ENCODE results near the gene ABHD1.
"Not testable (repeated sequence)": the region's sequence is repeated elsewhere in the genome, so short reads cannot be mapped to it uniquely, and the experiment has no call there.

ABHD1 gene

DNA sequence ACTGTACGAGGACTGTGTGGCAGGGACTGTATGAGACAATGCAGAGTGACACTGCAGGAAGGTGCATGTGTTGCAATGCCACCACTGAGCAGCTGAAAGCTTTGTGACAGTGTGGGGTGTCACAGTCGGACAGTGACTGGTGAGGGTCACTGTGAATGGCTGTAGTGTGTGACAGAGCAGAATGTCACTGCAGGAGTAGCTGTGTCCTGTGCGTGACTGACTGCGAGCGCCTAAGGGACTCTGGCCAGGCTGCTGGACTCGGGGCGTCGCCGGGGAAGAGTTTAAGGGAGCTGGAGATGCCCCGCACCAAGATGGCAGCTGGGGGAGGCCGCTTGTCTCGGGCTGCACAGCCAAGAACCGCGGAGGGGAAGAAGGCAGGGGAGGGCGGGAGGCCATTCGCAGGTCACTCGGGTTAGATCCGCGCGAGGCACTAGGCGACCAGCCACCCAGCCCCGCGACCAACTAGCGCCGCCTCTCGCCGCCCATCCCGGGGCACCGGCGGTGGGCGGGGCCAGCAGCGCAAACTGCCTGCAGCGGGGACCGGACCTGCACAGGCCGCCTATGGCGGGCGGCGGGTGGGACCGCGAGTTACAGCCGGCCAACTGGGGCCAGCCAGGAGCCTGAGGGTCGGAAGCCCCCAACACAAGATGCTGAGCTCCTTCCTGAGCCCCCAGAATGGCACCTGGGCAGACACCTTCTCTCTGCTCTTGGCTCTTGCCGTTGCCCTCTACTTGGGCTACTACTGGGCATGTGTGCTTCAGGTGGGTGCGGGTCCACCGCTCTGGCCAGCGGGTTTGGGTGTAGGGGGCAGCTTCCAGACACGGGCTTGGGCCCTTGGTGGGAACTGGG is at the start of gene ABHD1:
Gene ABHD1, plus strand, starts transcription at position 514 of the 849 bp plus-strand sequence. Its CDS starts 134 bp downstream, at position 648.
- DNase-seq (ENCODE audit: low read depth), result peak; percentile 37

DNA sequence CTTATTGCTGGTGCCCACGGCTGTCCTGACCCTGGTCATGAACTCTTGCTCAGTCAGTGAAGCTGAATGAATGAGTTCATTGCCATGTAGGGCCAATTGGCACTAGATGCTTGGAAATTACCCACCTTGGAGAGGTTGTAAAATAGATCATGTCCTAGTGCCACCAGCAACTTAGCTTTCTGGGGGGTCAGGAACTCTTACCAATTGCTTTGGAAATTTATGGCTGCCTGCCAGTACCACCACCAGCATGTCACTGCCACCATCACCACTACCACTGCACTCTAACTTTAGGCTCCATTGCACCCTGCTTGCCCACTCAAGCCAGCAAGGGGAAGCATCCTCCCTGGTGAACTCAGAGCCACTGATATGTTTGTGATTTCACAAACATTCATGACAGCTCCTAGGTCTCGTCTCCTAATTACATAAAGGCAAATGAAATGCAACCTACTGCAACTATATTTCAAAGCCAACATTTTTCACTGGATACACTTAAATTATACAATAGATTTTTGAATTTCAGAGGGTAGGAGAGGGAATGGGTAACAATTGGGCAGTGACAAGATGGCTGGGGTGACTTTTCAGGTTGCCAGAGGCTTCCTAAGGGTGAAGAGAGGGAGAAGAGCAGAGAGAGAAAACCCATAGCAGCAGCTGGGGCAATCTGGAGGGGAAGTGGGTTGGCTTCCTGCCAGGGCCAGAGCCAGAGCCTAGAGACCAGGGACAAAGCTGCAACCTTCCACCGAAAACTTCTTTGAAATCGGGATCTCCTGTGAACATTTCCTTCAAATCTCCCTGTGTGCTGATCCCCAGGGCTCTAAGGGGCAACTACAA is 48.7 kb upstream of the ABHD1 start:
- DNase-seq (ENCODE audit: low read depth), result no peak

DNA sequence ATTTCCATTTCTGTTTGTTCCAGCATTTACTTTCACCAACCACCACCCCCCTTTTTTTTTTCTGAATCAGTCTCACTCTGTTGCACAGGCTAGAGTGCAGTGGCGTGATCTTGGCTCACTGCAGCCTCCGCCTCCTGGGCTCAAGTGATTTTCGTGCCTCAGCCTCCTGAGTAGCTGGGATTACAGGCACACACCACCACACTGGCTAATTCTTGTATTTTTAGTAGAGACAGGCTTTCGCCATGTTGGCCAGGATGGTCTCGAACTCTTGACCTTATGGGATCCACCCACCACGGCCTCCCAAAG is 48.1 kb upstream of the ABHD1 start:
- not testable (repeated sequence) for DNase-seq (ENCODE audit: low read depth)

DNA sequence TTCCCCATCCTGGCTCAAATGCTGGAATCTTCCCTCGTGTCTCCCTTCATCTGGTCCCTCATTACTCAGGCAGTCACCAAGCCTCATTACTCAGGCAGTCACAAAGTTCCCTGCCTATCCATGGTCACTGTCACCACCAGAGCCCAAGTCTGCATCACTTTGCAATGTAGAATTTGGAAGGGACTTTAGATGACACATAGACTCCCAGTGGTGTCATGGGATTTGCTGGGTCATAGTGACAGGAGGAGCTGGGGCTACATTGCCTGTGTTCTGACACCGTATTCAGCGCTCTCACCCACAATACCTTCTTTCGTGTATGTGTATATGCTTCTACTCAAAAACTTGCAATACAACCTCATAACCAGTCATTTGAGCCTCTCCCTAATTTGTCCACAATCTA is 47.3 kb upstream of the ABHD1 start:
- DNase-seq (ENCODE audit: low read depth), result no peak

DNA sequence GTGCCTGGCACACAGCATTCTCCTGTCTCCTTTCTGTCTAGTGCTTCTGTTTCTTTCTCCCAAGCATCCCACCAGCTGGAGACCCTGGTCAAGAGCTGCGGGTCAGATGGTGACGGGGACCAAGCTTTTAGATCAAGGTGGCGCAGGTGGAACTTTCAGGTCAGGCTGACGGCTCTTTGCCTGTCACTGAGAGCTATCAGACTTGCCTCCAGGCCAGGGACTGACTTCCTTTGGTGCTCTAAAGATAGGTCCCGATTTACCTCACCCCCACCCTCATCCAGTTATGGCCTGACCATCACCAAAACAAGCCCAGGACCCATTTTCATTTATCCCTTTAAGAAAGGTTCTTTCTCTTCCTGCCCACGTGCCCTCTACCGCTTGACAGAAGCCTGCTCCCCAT is 46.4 kb upstream of the ABHD1 start:
- DNase-seq (ENCODE audit: low read depth), result no peak

DNA sequence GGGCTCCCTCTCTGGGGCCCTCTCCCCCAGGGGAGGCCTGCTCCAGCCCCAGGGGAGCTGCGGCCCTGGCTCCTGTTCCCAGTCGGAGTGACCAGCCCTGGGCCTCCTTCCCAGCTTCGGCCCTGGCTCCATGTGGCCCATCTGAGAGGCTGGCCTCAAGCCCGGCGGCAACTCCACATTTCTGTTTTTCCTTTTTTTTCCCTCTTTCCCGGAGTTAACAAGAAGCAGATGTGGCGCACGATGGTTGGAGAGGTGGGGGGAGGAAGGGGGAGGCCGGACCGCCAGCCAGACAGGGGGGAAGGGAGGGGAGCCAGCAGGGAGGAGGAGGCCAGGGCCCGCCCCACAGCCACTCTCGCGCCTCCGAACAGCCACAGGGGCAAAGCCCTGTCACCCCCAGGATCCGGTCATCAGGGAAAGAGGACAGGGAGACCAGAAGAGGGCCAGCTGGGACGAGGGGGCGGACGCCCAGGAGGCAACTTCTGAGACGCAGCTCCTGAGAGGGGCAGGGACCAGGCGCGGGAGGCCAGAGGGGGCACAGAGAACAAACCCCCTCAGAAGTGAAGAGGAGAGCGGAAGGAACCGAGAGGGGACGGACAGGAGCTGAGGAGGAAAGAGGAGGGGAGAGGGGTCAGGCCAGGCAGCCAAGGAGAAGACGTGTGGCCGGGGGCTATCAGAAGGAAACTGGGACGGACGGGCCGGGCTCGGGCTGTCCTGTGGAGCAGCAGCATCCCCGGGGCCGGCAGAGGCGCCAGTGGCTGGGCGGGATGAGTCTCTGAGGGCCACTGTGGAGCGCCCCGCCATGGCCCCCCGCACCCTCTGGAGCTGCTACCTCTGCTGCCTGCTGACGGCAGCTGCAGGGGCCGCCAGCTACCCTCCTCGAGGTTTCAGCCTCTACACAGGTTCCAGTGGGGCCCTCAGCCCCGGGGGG is 45.1 kb upstream of the ABHD1 start, which contains the start of gene EMILIN1:
Gene EMILIN1, plus strand, starts transcription at position 349 of the 928 bp plus-strand sequence. Its CDS starts 451 bp downstream, at position 800.
- no peak for DNase-seq (ENCODE audit: low read depth)

DNA sequence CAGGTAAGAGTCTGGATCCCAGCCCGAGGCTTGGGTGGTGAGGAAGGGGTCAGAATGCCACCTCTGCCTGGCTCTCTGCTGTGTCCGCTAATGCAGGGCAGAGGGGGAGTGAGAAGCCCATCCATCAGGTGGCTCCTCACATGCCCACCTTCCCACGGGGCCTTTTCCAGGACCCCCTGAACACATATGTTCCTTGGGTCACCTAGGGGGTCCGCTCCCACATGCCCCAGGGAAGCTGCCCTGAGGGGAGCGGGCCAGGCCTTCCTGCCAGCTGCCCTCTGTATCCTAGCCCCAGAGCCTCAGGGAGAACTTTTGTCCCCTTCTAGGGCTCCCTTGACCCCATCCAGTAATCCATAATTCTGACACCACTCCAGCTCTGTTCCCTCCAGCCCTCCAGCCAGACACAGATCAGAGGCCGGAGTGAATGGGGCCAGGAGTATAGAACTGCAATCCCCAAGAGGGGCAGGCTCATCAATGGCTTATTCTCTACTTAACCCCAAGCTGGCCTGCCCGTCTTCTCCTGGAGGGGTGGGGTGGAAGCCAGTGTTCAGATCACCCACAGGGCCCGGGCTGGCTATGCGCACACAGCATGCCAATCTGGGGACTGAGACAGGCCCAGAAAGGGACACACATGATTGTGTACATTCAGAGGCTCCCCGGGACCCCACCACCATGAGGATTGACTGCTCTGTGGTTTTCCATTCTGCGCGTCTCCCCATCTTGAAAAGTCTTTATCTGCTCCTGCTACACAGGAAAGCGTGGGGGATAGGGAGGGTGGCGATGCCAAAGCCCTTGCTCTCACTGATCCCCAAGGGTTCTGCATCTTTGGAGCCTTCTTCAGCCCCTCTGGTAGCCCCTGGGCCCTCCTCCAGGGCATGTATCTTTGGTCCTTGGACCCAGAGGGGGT is 44.1 kb upstream of the ABHD1 start:
- no peak for DNase-seq (ENCODE audit: low read depth)

DNA sequence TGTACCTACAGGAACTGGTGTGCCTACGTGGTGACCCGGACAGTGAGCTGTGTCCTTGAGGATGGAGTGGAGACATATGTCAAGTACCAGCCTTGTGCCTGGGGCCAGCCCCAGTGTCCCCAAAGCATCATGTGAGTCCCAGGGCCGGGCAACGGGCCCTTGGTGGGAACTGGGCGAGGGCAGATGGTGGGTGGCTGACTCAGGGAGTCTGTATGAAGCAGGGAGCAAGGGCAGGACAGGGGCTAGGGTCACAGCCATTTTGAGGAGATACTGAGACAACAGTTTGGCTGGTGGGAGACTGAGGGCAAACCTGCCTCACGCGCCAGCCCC is 43.5 kb upstream of the ABHD1 start:
- no peak for DNase-seq (ENCODE audit: low read depth)

DNA sequence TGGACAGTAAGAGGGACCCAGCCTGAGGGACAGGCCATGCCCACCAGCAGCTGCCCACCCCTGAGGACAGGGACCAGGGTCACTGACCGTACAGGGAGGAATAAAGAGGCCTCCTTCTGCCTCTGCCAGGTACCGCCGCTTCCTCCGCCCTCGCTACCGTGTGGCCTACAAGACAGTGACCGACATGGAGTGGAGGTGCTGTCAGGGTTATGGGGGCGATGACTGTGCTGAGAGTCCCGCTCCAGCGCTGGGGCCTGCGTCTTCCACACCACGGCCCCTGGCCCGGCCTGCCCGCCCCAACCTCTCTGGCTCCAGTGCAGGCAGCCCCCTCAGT is 43.0 kb upstream of the ABHD1 start:
- DNase-seq (ENCODE audit: low read depth), result no peak

DNA sequence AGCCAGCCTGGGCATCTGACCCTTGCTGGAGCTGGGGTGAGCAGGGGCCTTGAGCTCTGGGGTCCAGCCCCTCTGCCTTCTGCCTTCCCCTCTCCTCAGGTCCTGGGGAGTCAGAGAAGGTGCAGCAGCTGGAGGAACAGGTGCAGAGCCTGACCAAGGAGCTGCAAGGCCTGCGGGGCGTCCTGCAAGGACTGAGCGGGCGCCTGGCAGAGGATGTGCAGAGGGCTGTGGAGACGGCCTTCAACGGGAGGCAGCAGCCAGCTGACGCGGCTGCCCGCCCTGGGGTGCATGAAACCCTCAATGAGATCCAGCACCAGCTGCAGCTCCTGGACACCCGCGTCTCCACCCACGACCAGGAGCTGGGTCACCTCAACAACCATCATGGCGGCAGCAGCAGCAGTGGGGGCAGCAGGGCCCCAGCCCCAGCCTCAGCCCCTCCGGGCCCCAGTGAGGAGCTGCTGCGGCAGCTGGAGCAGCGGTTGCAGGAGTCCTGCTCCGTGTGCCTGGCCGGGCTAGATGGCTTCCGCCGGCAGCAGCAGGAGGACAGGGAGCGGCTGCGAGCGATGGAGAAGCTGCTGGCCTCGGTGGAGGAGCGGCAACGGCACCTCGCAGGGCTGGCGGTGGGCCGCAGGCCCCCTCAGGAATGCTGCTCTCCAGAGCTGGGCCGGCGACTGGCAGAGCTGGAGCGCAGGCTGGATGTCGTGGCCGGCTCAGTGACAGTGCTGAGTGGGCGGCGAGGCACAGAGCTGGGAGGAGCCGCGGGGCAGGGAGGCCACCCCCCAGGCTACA is 41.4 kb upstream of the ABHD1 start:
- no peak for DNase-seq (ENCODE audit: low read depth)

DNA sequence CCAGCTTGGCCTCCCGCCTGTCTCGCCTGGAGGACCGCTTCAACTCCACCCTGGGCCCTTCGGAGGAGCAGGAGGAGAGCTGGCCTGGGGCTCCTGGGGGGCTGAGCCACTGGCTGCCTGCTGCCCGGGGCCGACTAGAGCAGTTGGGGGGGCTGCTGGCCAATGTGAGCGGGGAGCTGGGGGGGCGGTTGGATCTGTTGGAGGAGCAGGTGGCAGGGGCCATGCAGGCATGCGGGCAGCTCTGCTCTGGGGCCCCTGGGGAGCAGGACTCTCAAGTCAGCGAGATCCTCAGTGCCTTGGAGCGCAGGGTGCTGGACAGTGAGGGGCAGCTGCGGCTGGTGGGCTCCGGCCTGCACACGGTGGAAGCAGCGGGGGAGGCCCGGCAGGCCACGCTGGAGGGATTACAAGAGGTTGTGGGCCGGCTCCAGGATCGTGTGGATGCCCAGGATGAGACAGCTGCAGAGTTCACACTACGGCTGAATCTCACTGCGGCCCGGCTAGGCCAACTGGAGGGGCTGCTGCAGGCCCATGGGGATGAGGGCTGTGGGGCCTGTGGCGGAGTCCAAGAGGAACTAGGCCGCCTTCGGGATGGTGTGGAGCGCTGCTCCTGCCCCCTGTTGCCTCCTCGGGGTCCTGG is 40.7 kb upstream of the ABHD1 start:
- no peak for DNase-seq (ENCODE audit: low read depth)

DNA sequence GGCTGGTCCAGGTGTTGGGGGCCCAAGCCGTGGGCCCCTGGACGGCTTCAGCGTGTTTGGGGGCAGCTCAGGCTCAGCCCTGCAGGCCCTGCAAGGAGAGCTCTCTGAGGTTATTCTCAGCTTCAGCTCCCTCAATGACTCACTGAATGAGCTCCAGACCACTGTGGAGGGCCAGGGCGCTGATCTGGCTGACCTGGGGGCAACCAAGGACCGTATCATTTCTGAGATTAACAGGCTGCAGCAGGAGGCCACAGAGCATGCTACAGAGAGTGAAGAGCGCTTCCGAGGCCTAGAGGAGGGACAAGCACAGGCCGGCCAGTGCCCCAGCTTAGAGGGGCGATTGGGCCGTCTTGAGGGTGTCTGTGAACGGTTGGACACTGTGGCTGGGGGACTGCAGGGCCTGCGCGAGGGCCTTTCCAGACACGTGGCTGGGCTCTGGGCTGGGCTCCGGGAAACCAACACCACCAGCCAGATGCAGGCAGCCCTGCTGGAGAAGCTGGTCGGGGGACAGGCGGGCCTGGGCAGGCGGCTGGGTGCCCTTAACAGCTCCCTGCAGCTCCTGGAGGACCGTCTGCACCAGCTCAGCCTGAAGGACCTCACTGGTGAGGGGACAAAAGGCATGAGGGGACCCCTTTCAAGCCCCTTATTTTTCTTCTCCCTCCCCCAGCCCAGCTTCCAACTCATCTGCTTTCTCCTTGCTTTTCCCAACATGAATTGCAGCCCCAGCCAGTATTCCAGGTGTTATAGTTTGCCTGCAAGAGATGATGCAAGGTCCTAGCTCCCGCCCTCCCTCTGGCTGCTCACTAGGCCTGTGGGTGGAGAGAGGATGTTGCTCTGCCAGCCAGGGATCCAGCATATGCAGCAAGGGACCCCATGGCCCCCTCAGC is 40.0 kb upstream of the ABHD1 start:
- DNase-seq (ENCODE audit: low read depth), result no peak

DNA sequence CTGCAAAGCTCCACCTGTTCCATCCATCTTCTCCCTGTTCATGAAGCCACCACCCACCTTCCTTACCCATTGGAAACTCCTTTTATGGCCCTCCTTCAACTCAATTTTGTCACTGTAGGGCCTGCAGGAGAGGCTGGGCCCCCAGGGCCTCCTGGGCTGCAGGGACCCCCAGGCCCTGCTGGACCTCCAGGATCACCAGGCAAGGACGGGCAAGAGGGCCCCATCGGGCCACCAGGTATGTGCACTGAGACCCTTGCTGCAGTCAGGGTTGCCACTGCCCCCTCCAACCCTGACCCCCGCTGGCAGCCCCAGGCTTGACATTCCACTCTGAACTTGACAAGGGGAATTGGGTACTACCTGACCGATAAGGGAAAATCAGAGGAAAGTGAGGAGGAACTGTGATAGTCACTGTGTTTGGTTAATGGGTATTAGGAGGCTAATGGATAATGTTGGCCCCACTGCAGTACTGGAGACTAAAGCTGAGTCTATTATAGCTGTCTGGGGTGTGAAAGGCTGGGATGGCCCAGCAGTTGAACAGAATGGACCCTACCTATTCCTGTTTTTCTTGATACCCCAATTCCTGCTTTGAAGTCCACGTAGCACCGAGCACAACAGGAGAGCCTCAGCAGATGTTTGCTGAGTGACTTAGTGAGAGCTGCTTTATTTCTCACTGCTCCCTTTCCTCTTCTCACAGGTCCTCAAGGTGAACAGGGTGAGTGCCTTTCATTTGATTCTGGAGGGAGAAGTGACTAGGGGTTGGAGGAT is 39.1 kb upstream of the ABHD1 start:
- DNase-seq (ENCODE audit: low read depth), result no peak

DNA sequence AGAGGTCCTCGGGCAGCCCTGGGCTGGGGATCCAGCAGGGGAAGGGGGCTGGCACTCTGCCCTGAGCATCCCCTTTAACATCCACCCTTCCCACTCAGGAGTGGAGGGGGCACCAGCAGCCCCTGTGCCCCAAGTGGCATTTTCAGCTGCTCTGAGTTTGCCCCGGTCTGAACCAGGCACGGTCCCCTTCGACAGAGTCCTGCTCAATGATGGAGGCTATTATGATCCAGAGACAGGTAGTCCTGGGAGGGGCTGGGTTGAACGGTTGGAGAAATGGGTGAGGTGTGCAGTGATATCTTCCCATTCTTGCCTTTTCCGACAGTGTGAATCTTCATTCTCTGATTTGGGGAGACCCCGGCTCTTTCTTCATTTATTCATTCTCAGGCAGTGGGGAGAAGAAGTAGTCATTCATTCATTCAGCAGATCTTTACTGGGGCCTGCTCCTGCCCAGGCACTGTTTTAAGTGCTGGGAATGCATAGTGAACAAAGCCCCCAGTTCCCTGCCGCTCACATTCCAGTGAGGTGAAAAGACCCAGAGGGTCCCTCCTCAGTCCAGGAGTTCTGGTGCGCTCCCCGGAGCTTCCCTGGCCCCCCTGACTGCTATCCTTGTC is 38.4 kb upstream of the ABHD1 start:
- DNase-seq (ENCODE audit: low read depth), result no peak

DNA sequence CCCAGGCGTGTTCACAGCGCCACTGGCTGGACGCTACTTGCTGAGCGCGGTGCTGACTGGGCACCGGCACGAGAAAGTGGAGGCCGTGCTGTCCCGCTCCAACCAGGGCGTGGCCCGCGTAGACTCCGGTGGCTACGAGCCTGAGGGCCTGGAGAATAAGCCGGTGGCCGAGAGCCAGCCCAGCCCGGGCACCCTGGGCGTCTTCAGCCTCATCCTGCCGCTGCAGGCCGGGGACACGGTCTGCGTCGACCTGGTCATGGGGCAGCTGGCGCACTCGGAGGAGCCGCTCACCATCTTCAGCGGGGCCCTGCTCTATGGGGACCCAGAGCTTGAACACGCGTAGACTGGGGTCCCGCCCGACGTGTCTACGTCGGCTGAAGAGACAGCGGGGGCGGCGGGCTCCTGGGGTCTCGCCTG is 37.9 kb upstream of the ABHD1 start:
- no peak for DNase-seq (ENCODE audit: low read depth)

DNA sequence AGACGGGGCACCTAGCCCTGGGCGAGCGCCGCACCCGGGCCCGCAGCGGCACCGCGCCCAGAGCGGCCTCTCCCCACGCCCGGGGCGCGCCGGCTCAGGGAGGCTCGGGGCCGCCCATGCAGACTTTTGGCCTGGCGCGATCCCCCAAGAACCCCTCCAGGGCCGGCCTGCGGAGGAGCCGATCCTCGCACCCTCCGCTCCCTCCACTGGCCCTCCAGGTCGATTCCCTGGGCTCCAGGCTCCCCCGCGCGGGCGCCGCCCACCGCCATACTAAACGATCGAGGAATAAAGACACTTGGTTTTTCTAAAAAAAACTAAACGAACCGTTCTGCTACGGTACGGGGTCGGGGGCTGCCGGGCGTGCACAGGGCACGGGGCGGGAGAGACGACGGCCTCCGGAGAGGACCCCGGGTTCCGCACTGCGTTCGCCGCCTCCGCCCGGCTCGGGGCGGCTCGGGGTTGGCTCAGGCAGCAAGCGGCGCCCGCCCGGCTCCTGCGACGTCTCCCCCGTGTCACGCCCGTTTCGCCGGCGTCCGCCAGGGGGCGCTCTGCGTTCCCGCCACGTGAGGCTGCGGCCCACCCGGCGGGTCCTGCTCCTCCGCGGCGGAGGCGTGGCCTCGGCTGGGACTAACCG is 37.4 kb upstream of the ABHD1 start:
- DNase-seq (ENCODE audit: low read depth), result peak; percentile 99

Measured in stimulated activated CD8-positive, alpha-beta memory T cell treated with anti-CD3 and anti-CD28 coated beads, Interleukin-15, amount 100 ng/mL, for 24 hours (primary cell).